Ovary (tissue), 3 donors: ENCODE measurements around the gene TMEM114.

Source experiments
- EP300 ChIP-seq: sonication (generic); formaldehyde crosslinking; IDR thresholded peaks from one replicate; pipeline ENCODE4 v1.6.1; 2017; ENCODE audit warnings: antibody characterized with exemption
- POLR2A ChIP-seq: fragments of 450-650 bp; IDR thresholded peaks from one replicate; pipeline ENCODE4 v1.6.1; 2017; ENCODE audit warnings: antibody characterized with exemption, mild to moderate bottlenecking, moderate library complexity
- TF ChIP-seq, protein P1 (sequence below), 3 donors: fragments of 450-650 bp in 2 of 3; fragments of 200-600 bp in 1 of 3; IDR thresholded peaks; one replicate each; pipeline versions ENCODE4 v1.5.1 to v1.8.0; 2016 to 2022; ENCODE audit warnings: antibody characterized with exemption in 3 of 3, mild to moderate bottlenecking in 1 of 3
- donor health status: DM: no; HTN: no; CAD: no.

DNA sequence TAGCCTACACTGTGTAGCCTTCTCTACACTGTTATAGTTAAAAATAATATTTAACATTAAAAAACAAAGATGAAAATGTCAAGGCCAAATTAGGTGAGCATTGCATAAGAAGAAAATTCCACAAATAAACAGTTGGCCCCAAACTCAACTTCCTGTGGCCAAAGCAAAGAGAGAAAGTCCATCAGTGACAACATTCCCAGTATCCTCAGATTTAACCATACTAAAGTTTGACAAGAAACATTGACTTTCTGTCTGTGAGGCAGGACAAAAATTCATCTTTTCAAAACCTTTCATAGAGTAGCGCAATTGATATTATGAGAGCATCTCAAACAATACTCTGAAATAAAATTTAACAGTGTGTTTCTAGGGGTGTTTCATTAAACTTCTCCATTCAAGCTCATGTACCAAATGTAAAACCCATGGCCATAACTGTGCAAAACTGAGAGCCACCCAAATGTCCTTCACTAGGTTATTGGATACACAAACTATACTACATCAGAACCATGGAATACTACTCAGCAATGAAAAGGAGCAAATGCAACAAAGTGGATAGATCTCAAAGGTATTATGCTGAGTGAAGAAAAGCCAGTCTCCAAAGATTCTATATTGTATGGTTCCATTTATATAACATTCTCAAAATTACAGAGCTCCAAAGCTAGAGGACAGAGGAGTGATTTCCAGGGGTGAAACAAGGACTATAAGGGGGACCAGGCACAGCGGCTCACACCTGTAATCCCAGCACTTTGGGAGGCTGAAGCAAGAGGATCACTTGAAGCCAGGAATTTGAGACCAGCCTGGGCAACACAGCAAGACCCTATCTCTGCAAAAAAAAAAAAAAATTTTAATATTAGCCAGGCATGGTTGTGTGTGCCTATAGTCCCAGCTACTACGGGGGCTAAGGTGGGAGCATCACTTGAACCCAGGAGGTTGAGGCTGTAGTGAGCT lies 38.7 kb downstream of the TMEM114 start:
- TF ChIP-seq, protein P1, sequence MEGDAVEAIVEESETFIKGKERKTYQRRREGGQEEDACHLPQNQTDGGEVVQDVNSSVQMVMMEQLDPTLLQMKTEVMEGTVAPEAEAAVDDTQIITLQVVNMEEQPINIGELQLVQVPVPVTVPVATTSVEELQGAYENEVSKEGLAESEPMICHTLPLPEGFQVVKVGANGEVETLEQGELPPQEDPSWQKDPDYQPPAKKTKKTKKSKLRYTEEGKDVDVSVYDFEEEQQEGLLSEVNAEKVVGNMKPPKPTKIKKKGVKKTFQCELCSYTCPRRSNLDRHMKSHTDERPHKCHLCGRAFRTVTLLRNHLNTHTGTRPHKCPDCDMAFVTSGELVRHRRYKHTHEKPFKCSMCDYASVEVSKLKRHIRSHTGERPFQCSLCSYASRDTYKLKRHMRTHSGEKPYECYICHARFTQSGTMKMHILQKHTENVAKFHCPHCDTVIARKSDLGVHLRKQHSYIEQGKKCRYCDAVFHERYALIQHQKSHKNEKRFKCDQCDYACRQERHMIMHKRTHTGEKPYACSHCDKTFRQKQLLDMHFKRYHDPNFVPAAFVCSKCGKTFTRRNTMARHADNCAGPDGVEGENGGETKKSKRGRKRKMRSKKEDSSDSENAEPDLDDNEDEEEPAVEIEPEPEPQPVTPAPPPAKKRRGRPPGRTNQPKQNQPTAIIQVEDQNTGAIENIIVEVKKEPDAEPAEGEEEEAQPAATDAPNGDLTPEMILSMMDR (IDR thresholded peaks at IDR 0.05) = no peak
- no peak for TF ChIP-seq EP300
- no peak for TF ChIP-seq POLR2A
